ENCODE measurements around the gene ABLIM3.
A peak's percentile ranks its signal among the peaks of the same experiment; 100 is the strongest.
"Not testable (repeated sequence)": the region's sequence is repeated elsewhere in the genome, so short reads cannot be mapped to it uniquely, and the experiment has no call there.

Gene ABLIM3

GRCh38 chr5:149262315-149262714, 121.0 kb downstream of the ABLIM3 start:
- no peak for DNase-seq

DNA sequence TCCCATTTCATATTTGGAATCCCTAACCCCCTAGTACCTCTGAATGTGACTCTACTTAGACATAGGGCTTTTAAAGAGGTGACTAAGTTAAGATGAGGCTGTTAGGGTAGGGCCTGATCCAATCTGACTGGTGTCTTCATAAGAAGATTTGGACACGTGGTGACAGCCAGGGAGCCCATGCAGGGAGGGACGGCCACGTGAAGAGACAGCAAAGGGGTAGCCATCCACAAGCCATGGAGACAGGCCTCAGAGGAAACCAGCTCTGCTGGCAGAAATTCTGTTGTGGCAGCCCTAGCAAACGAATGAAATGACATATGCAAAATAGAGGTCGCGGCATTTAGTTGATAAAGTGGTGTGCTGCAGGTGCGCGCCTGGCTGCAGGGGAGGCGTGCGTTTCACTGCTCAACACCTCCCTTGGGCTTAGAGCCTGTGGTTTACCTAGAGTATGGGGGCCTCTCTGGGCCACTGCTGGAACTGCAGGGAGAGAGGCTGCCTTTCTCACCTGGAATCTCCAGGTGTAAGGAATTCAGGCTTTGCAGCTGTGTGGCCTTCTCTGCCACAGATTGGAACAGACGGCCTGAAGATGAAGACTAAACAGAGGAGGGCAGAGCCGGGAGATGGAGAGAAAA, 123.3 kb downstream of the ABLIM3 start:
- peak; percentile 35 for DNase-seq

DNA sequence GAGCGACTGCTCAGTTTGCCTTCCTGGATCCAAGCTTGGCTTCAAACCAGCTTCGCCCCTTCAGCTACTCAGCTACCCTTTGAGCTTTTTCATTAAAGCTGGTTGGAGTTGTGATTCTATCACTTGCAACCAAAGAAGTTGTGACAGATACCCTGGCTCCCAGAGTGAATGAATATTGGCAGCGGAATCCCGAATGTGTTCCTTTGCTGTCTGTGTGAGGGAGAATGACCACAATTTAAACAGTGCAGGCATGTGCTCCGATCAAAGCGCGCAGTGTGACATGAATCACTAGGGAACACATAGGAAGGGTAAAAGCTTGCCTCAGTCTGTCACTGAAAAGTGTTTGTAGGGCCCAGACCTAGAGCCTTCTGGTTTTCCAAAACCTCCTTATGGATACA, 123.8 kb downstream of the ABLIM3 start:
- no peak for DNase-seq

DNA sequence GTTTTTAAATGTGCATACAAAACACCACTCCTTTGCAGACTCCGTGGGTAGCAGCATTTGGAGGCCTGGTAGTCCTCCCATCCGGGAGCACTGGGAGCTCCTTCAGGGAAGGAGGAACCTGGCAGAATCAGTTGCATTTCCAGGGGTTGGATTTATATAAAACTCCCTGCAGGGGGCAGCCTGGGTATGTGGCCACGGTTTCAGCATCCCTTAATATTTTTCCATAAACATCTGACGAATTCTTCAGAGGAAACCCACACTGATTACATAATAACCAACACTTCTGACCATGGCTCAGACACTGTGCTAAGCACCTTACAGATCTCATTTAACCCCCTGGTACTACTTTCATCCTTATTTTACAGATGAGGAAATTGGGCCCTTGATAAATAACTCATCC, 124.3 kb downstream of the ABLIM3 start:
- no peak for DNase-seq

GRCh38 chr5:149267241-149267973, 126.1 kb downstream of the ABLIM3 start:
- no peak for DNase-seq

GRCh38 chr5:149268928-149269557, 127.8 kb downstream of the ABLIM3 start:
- DNase-seq: peak; percentile 52

- no peak for DNase-seq
Measured at GRCh38 chr5:149271195-149271715, 130.0 kb downstream of the ABLIM3 start.

DNA sequence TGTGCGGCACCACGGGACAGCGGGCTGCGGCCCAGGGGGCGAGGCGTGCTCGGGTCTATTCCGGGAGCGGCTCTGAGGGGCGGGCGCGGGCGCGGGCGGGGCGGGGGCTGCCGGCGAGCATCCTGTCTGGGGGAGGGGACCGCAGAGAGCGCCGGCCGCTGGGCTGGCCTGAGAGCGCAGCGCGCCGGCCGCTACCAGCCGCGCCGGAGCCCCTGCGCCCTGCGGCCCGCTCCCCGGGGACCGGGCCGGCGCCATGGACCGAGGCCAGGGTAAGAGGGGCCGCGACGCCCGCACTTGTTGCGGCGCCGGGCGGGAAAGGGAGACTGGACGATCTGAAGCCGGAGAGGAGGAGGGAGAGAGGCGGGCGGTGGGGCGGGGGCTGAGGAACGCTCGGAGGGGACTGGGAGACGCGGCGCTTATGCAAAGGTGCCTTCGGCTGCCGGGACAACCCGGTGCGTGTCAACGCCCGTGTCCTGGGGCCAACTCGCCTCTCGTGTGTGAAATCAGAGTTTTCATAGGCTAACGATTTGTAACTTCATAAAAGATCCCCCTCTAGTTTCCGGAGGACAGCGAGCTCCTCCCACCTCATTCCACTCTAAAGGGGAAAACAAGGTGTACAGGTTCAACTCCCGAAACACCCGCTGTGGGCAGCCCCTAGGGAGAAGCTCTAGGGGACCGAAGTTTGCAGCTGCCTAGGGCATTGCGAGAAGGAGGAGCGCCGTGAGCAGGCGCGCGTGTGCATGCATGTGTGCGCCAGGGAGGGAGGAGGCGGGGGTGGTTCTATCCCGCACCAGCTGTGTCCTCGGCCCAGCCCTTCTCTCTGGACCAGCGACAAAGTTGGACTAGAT, 130.6 kb downstream of the ABLIM3 start, which contains the start of gene AFAP1L1:
TSS of gene AFAP1L1 (plus strand) at position 144 of the 848 bp plus-strand sequence. CDS start at position 254, 110 bp downstream.
- no peak for DNase-seq

DNA sequence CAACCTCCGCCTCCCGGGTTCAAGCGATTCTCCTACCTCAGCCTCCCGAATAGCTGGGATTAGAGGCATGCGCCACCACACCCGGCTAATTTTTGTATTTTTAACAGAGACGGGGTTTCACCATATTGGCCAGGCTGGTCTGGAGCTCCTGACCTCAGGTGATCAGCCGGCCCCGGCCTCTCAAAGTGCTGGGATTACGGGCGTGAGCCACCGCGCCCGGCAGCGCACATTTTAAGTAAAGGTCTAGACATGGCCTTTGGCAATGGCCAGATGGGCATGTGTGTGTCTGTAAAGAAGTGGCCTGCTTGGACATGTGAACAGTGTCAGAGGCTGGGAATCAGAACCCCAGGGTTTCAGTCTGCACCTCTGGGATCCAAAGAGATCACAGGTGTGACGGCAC, 131.5 kb downstream of the ABLIM3 start:
- DNase-seq: not testable (repeated sequence)

- no peak for DNase-seq
Measured at GRCh38 chr5:149273237-149273636, 131.9 kb downstream of the ABLIM3 start.

GRCh38 chr5:149273950-149274349, 132.7 kb downstream of the ABLIM3 start:
- no peak for DNase-seq

GRCh38 chr5:149274939-149275338, 133.6 kb downstream of the ABLIM3 start:
- DNase-seq: no peak

DNA sequence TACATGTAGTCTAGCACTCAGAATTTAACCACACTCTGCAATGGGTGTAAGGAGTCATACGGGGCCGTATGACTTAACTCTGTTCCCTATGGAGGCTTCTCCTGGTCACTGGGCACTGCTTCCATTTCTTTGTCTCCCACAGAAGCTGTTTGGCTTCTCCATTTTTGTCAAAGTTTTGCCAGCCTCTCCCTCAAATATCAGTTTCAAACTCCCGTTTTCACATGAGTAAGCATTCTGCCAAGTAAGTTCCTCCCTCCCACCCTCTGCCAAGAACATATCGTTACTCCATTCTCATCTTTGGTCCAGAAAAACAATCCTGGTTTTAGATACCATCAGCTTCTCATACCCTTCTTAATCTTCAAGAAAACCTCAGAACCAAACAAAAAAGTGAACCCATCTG, 136.5 kb downstream of the ABLIM3 start:
- DNase-seq: no peak

GRCh38 chr5:149278451-149279210, 137.3 kb downstream of the ABLIM3 start:
- no peak for DNase-seq

DNA sequence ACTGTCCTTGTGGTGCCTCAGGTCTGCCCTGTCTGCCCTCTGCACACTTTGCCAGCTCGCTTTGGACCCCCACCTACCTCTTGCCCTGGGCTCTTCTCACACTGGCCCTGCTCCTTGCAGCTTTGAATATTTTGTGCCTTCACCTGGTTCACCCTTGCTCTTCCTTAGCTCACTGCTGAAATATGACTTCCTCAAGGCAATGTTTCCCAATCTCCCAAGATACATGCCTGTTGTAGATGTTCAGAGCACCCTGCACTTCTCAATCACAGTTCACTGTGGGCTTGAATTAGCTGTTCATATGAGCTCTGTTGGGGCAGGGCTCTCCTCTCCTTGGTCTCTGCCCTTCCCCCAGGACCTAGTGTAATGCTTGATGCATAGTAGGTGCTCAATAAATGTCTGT, 138.4 kb downstream of the ABLIM3 start:
- no peak for DNase-seq

DNA sequence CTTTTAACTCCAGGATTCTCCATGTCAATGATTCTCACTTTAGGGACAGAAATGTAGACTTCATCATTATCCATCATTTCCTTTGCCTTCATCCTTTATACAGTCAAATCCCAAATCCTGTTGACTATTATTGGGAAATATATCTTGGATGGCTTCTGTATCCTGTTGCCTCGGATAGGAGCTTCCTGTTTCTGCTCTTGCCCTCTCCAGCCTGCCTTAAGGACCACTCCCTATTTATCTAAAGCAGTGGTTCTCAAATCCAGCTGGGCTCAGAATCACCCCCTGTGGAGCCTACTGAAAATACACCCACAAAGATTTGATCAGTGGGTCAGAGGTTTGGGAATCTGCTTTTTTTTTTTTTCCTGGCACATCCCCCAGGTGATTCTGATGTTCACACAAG, 138.8 kb downstream of the ABLIM3 start:
- DNase-seq: no peak

GRCh38 chr5:149280802-149281201, 139.5 kb downstream of the ABLIM3 start:
- no peak for DNase-seq

DNA sequence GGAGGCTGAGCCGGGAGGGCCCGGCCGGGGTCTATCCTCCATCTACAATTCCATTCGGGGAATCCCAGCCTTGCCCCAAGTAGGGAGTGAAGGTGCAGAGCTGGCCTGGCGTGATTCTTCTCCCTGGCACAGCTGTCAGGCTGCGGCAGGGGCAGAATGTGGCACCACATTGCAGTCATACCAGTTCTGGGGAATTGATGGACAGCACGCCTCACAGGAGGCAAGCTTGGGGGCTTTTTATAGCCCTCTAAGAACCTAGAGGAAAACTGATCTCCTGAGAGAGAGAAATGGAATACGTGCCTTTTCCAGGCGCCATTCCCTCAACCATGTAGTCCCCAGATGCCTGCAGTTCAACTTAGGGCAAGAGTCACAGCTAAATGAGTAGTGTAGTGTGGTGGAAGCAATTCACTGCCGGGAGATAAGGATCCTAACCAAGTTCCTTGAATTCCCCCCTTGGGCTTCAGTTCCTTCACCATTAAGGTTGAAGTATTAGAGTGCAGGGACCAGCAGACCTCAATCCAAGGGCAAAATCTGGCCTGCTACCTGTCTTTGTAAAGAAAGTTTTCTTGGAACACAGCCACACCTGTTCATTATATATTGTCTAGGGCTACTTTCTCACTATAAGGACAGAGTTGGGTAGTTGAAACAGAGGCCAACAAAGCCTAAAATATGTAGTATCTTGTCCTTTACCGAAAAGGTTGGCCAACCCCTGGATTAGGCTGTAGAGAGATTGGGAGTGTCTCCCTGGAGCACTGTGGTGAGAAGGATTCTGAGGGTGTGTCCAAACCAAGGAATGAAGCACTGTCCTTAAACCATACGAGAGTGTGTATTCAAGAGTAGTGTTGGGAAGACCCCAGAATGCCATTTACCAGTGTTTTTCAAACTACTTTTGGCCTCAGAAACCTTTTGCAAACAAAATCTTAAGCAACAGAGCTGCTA, 141.0 kb downstream of the ABLIM3 start:
- no peak for DNase-seq

DNA sequence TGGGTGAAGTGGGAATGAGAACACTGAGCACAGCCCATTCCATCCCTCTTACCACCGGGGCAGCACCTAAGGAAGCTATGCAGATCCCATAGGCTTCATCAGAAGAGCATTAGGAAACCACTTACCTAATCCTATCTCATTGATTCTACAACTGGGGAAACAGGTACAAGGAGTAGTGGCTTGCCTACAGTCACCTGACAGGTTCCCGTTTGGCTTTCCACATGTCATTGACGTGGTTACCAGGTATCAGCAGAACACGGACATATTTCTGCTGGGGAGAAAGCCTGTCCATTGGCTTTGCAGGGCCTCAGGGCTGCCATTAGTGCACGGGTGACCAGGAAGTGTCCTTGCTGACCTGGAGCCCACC, 141.7 kb downstream of the ABLIM3 start:
- no peak for DNase-seq

- no peak for DNase-seq
Measured at GRCh38 chr5:149283626-149284480, 142.6 kb downstream of the ABLIM3 start.
